Measurements from ENCODE around the gene ERF. TPM values are rescaled to one million over a fixed set of nuclear protein-coding genes. Genes with fewer than 3 reads are reported as not detected.

The ERF gene
- total RNA-seq, 1 experiment from 2014 or later: 17.0 TPM

- Histone ChIP-seq H4K20me1 (ENCODE audit: low read length) (no peaks in the 10 kb centered on the region), H3K27ac (ENCODE audit: low read length) (no peak overlapping the region), H3K79me2 (ENCODE audit: low read length) (peaks cover 55% of the 10 kb centered on the region), H3K4me2 (ENCODE audit: low read length) (no peak overlapping the region), H2AFZ (ENCODE audit: low read length) (no peak overlapping the region), H3K4me3 (ENCODE audit: low read length) (no peak overlapping the region), H3K36me3 (ENCODE audit: low read depth, low read length) (peaks cover 18% of the 10 kb centered on the region), H3K27me3 (ENCODE audit: low read length) (no peaks in the 10 kb centered on the region), H3K9me2 (replicated peaks; ENCODE audit: low read length) (no peaks in the 10 kb centered on the region), H3K9me3 (ENCODE audit: low read length) (no peaks in the 10 kb centered on the region), H3K9ac (ENCODE audit: low read length) (no peak overlapping the region), H3F3A (ENCODE audit: low read length, unreplicated experiment) (no peaks in the 10 kb centered on the region), H3K4me1 (ENCODE audit: insufficient read depth, low read length) (peaks cover 27% of the 10 kb centered on the region)
- ATAC-seq (no peak), DNase-seq (no peak)
- TF ChIP-seq EZH2 (IDR thresholded peaks at IDR 0.05; ENCODE audit: low read length, unreplicated experiment) (no peak), EZH2phosphoT487 (IDR thresholded peaks at IDR 0.05; ENCODE audit: borderline replicate concordance, low read length) (no peak), CTCF (conservative IDR thresholded peaks at IDR 0.05; ENCODE audit: low read depth, low read length) (no peak)
- CTCF ChIA-PET: no interaction called here
- POLR2A ChIA-PET (ENCODE audit: unreplicated experiment): no interaction called here
- no TSS peak for BruUV-seq (replicated peaks)
- intact Hi-C loops (cut with micrococcal nuclease): no loop called here
These were observed 51.2 kb downstream of the ERF start for GRCh38 chr19:42203700-42204099.

- no peaks in the 10 kb centered on the region for H4K20me1 ChIP-seq (ENCODE audit: low read length)
- CTCF ChIA-PET: no interaction called here
- TF ChIP-seq EZH2 (IDR thresholded peaks at IDR 0.05; ENCODE audit: low read length, unreplicated experiment) (no peak), CTCF (conservative IDR thresholded peaks at IDR 0.05; ENCODE audit: low read depth, low read length) (no peak), EZH2phosphoT487 (IDR thresholded peaks at IDR 0.05; ENCODE audit: borderline replicate concordance, low read length) (no peak)
- no peaks in the 10 kb centered on the region for H3F3A ChIP-seq (ENCODE audit: low read length, unreplicated experiment)
- H3K4me1 ChIP-seq (ENCODE audit: insufficient read depth, low read length): peaks cover 14% of the 10 kb centered on the region
- peaks cover 12% of the 10 kb centered on the region; the same call in 1 of the 2 replicates for H3K36me3 ChIP-seq (ENCODE audit: low read depth, low read length)
- BruUV-seq (replicated peaks): no TSS peak
- peaks cover 50% of the 10 kb centered on the region for H3K79me2 ChIP-seq (ENCODE audit: low read length)
- H2AFZ ChIP-seq (ENCODE audit: low read length): no peak overlapping the region
- H3K4me2 ChIP-seq (ENCODE audit: low read length): no peak overlapping the region
- DNase-seq (no peak), ATAC-seq (no peak)
- no peaks in the 10 kb centered on the region for H3K9me2 ChIP-seq (replicated peaks; ENCODE audit: low read length)
- no peaks in the 10 kb centered on the region for H3K27me3 ChIP-seq (ENCODE audit: low read length)
- POLR2A ChIA-PET (ENCODE audit: unreplicated experiment): no interaction called here
- intact Hi-C loops (cut with micrococcal nuclease): no loop called here
- no peak overlapping the region for H3K27ac ChIP-seq (ENCODE audit: low read length)
- H3K9me3 ChIP-seq (ENCODE audit: low read length): no peaks in the 10 kb centered on the region
- H3K4me3 ChIP-seq (ENCODE audit: low read length): no peak overlapping the region
- no peak overlapping the region for H3K9ac ChIP-seq (ENCODE audit: low read length)
These were observed 52.5 kb downstream of the ERF start for GRCh38 chr19:42202290-42202880.

GRCh38 chr19:42201489-42202289, 53.2 kb downstream of the ERF start:
- no peaks in the 10 kb centered on the region for H3K27me3 ChIP-seq (ENCODE audit: low read length)
- no peak overlapping the region for H3K4me2 ChIP-seq (ENCODE audit: low read length)
- H3K4me3 ChIP-seq (ENCODE audit: low read length): no peak overlapping the region
- intact Hi-C loops (cut with micrococcal nuclease): no loop called here
- POLR2A ChIA-PET (ENCODE audit: unreplicated experiment): no interaction called here
- no TSS peak for BruUV-seq (replicated peaks)
- H3K79me2 ChIP-seq (ENCODE audit: low read length): peaks cover 50% of the 10 kb centered on the region
- H3K9me3 ChIP-seq (ENCODE audit: low read length): no peaks in the 10 kb centered on the region
- no peaks in the 10 kb centered on the region for H3F3A ChIP-seq (ENCODE audit: low read length, unreplicated experiment)
- no peaks in the 10 kb centered on the region for H3K9me2 ChIP-seq (replicated peaks; ENCODE audit: low read length)
- H3K9ac ChIP-seq (ENCODE audit: low read length): no peak overlapping the region
- no peak for DNase-seq
- ATAC-seq: no peak
- no peaks in the 10 kb centered on the region for H4K20me1 ChIP-seq (ENCODE audit: low read length)
- peaks cover 11% of the 10 kb centered on the region; the same call in 1 of the 2 replicates for H3K36me3 ChIP-seq (ENCODE audit: low read depth, low read length)
- H3K27ac ChIP-seq (ENCODE audit: low read length): no peak overlapping the region
- CTCF ChIA-PET: no interaction called here
- TF ChIP-seq CTCF (conservative IDR thresholded peaks at IDR 0.05; ENCODE audit: low read depth, low read length): no peak
- H2AFZ ChIP-seq (ENCODE audit: low read length): no peak overlapping the region
- peaks cover 7% of the 10 kb centered on the region for H3K4me1 ChIP-seq (ENCODE audit: insufficient read depth, low read length)

Measured in PC-3 (cell line).